ENCODE measurements around the gene MATN1.

The MATN1 gene

DNA sequence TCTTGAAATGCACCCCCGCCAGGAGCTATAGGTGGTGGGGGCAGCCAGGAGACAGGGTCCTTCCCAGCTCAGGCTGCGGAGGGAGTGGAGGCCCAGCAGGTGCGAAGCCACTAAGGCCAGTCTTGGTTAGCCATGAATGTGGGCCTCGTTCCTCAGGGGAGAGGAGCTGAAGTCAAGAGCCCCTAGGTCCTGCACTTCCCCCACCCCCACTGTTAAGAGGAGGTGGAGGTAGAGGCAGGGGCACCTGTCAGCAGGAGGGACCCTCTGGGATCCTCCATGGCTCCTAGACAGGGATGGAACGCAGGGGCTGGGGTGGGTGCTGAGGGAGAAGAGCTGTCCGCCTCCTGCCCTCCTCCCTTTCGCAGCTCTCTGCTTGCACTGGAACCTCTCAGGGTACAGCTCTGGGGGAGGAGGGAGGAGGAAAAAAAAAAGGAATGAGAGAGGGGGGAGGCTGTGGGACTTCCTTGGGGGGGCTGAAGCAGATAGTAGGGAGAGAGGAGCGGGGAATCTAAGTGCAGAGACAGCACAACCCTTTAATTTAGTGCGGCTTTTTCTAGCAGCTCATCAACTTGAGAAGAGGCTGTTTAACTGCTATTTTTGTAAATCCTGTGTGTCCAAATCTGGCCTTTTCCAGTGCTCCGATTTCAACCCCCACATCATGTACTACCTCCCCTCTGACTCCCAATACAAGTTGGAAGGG lies 37.0 kb downstream of the MATN1 start:
- Histone ChIP-seq H3K27me3 (ENCODE audit: insufficient read depth, low read length) (peaks cover 17% of the 10 kb centered on the region), H3K36me3 (ENCODE audit: insufficient read depth, low read depth, low read length) (no peaks in the 10 kb centered on the region), H3K4me3 (ENCODE audit: low read length) (peak overlapping the region; percentile 68; the same call in 1 of the 2 replicates), H3K4me1 (ENCODE audit: insufficient read depth, low read length) (peaks cover 15% of the 10 kb centered on the region; the same call in 1 of the 2 replicates), H3K9me3 (ENCODE audit: insufficient read depth, low read depth, low read length) (no peaks in the 10 kb centered on the region), H3K27ac (ENCODE audit: low read length) (peak overlapping the region; percentile 48), H3K9ac (ENCODE audit: low read depth, low read length) (peak overlapping the region; percentile 40; the same call in 1 of the 2 replicates)

- peak overlapping the region; percentile 68 for H3K4me3 ChIP-seq (ENCODE audit: low read length)
- no peaks in the 10 kb centered on the region for H3K36me3 ChIP-seq (ENCODE audit: insufficient read depth, low read depth, low read length)
- H3K27ac ChIP-seq (ENCODE audit: low read length), result peak overlapping the region; percentile 48
- H3K9me3 ChIP-seq (ENCODE audit: insufficient read depth, low read depth, low read length), result no peaks in the 10 kb centered on the region
- peak overlapping the region; percentile 40; the same call in 1 of the 2 replicates for H3K9ac ChIP-seq (ENCODE audit: low read depth, low read length)
- peaks cover 17% of the 10 kb centered on the region for H3K27me3 ChIP-seq (ENCODE audit: insufficient read depth, low read length)
- H3K4me1 ChIP-seq (ENCODE audit: insufficient read depth, low read length), result peaks cover 15% of the 10 kb centered on the region; the same call in 1 of the 2 replicates
These were observed 37.6 kb downstream of the MATN1 start for GRCh38 chr1:30685796-30686165.

GRCh38 chr1:30684881-30685795 lies 38.2 kb downstream of the MATN1 start:
- H3K4me1 ChIP-seq (ENCODE audit: insufficient read depth, low read length), result peaks cover 12% of the 10 kb centered on the region; the same call in 1 of the 2 replicates
- H3K4me3 ChIP-seq (ENCODE audit: low read length), result peak overlapping the region; percentile 68
- H3K9ac ChIP-seq (ENCODE audit: low read depth, low read length), result peak overlapping the region; percentile 40; the same call in 1 of the 2 replicates
- H3K27ac ChIP-seq (ENCODE audit: low read length), result peak overlapping the region; percentile 48
- no peaks in the 10 kb centered on the region for H3K36me3 ChIP-seq (ENCODE audit: insufficient read depth, low read depth, low read length)
- H3K9me3 ChIP-seq (ENCODE audit: insufficient read depth, low read depth, low read length), result peaks cover 1% of the 10 kb centered on the region; the same call in 1 of the 2 replicates
- peaks cover 17% of the 10 kb centered on the region for H3K27me3 ChIP-seq (ENCODE audit: insufficient read depth, low read length)

- no peak overlapping the region for H3K27ac ChIP-seq (ENCODE audit: low read length)
- H3K27me3 ChIP-seq (ENCODE audit: insufficient read depth, low read length), result peaks cover 17% of the 10 kb centered on the region
- H3K9me3 ChIP-seq (ENCODE audit: insufficient read depth, low read depth, low read length), result peaks cover 8% of the 10 kb centered on the region; the same call in 1 of the 2 replicates
- H3K4me3 ChIP-seq (ENCODE audit: low read length), result no peak overlapping the region
- no peak overlapping the region for H3K9ac ChIP-seq (ENCODE audit: low read depth, low read length)
- H3K4me1 ChIP-seq (ENCODE audit: insufficient read depth, low read length), result peaks cover 6% of the 10 kb centered on the region; the same call in 1 of the 2 replicates
- no peaks in the 10 kb centered on the region for H3K36me3 ChIP-seq (ENCODE audit: insufficient read depth, low read depth, low read length)
These were observed 39.1 kb downstream of the MATN1 start for GRCh38 chr1:30684259-30684658.

DNA sequence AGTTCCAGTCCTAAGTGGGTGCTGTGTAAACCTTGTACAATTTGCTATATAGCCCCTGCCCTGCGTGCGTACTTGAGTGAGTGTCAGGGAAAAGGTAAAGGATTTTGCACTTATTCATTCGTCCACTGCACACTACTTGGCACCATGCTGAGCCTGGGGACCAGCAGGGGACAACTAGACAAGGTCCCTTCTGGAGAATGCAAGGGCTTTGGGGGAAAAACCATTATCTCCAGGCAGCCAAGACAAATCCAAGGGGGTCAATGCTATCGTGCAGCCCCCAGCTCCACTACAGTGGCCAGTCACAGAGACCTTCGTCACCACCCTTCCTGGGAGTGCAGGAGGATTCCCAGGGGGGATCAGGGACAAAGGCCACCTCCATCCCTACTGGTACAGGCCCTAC lies 39.7 kb downstream of the MATN1 start:
- H3K9me3 ChIP-seq (ENCODE audit: insufficient read depth, low read depth, low read length), result peaks cover 8% of the 10 kb centered on the region; the same call in 1 of the 2 replicates
- peaks cover 17% of the 10 kb centered on the region for H3K27me3 ChIP-seq (ENCODE audit: insufficient read depth, low read length)
- H3K4me3 ChIP-seq (ENCODE audit: low read length), result no peak overlapping the region
- H3K4me1 ChIP-seq (ENCODE audit: insufficient read depth, low read length), result peaks cover 6% of the 10 kb centered on the region; the same call in 1 of the 2 replicates
- H3K27ac ChIP-seq (ENCODE audit: low read length), result no peak overlapping the region
- no peaks in the 10 kb centered on the region for H3K36me3 ChIP-seq (ENCODE audit: insufficient read depth, low read depth, low read length)
- H3K9ac ChIP-seq (ENCODE audit: low read depth, low read length), result no peak overlapping the region

DNA sequence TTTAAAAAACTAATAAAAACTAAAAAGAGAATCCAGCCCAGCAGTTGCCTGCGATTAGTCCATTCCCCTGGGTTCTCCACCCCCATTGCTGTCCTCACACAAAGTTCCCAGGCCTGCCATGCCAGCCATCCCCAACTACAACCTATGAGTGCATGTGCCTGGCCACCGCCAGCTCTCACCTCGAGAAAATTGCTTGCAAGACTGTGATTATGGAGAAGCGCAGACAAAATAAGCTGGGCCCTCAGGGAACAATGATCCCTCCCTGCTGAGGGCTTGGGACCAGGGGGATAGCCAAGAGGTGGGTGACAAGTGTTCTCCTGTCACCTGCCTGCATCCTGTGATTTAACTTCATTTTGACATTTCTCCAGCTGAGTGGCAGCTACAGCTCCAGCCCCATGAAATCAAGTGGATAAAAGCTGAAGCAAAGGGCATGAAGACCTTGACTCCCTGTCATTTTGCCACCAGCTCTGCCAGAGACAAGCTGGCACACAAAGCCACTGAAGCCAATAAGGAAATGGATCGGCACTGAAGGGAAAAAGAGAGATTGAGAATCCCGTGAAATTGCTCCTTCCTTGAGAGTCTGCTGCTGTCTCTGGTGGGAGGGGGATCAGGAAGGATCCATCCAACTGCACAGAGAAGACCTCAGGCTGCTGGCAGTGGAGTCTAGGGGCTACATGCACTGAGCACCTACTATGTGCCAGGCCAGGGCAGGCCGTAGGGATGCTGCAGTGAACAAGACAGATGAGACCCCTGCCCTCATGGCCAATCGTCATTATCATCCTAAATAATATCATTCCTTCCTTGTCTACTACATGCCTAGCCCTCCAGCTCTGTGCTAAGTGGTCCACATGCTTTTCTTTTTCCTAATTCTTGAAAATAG lies 40.7 kb downstream of the MATN1 start:
- no peak overlapping the region for H3K27ac ChIP-seq (ENCODE audit: low read length)

DNA sequence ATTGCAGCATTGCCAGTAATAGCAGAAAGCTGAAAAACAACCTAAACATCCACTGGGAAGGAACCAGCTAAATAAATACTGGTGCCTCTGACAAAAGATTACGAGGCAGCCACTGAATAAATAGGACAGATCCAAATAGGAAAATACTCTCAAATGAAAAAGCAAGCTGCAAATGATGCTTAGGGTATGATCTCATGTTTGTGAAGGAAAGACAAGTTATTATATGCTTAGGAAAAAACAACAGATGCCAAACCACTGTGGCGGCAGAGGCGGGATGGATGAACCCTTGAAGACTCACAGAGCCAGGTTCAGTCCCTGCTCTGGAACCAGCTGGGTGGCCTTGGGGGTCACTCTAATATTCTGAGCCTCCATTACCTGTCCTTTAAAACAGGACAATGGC lies 41.6 kb downstream of the MATN1 start:
- Histone ChIP-seq H3K27ac (ENCODE audit: low read length) (no peak overlapping the region), H3K9me3 (ENCODE audit: insufficient read depth, low read depth, low read length) (peaks cover 8% of the 10 kb centered on the region; the same call in 1 of the 2 replicates), H3K4me3 (ENCODE audit: low read length) (no peak overlapping the region), H3K27me3 (ENCODE audit: insufficient read depth, low read length) (peaks cover 17% of the 10 kb centered on the region), H3K4me1 (ENCODE audit: insufficient read depth, low read length) (peaks cover 6% of the 10 kb centered on the region; the same call in 1 of the 2 replicates), H3K9ac (ENCODE audit: low read depth, low read length) (no peak overlapping the region), H3K36me3 (ENCODE audit: insufficient read depth, low read depth, low read length) (no peaks in the 10 kb centered on the region)

More for the DNA sequence above, 40.7 kb downstream of the MATN1 start:
- peaks cover 8% of the 10 kb centered on the region; the same call in 1 of the 2 replicates for H3K9me3 ChIP-seq (ENCODE audit: insufficient read depth, low read depth, low read length)
- H3K4me3 ChIP-seq (ENCODE audit: low read length), result no peak overlapping the region
- peaks cover 17% of the 10 kb centered on the region for H3K27me3 ChIP-seq (ENCODE audit: insufficient read depth, low read length)
- H3K36me3 ChIP-seq (ENCODE audit: insufficient read depth, low read depth, low read length), result no peaks in the 10 kb centered on the region
- no peak overlapping the region for H3K9ac ChIP-seq (ENCODE audit: low read depth, low read length)
- H3K4me1 ChIP-seq (ENCODE audit: insufficient read depth, low read length), result peaks cover 6% of the 10 kb centered on the region; the same call in 1 of the 2 replicates

DNA sequence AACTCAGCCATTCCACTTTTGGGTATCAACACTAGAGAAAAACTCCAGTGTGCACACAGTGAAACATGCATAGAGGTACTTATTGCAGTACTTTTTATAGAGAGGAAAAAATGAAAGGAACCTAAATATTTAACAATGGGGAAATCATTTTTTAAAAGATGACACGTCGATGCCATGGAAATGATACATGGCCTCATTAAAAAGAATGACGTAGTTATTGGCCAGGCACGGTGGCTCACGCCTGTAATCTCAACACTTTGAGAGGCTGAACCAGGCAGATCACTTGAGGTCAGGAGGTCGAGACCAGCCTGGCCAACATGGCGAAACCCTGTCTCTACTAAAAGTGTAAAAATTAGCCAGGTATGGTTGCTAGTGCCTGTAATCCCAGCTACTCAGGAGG lies 42.5 kb downstream of the MATN1 start:
- no peak overlapping the region for H3K4me3 ChIP-seq (ENCODE audit: low read length)
- no peak overlapping the region for H3K27ac ChIP-seq (ENCODE audit: low read length)
- H3K36me3 ChIP-seq (ENCODE audit: insufficient read depth, low read depth, low read length), result no peaks in the 10 kb centered on the region
- H3K27me3 ChIP-seq (ENCODE audit: insufficient read depth, low read length), result peaks cover 17% of the 10 kb centered on the region
- peaks cover 1% of the 10 kb centered on the region; the same call in 1 of the 2 replicates for H3K4me1 ChIP-seq (ENCODE audit: insufficient read depth, low read length)
- no peak overlapping the region for H3K9ac ChIP-seq (ENCODE audit: low read depth, low read length)
- peaks cover 8% of the 10 kb centered on the region; the same call in 1 of the 2 replicates for H3K9me3 ChIP-seq (ENCODE audit: insufficient read depth, low read depth, low read length)

DNA sequence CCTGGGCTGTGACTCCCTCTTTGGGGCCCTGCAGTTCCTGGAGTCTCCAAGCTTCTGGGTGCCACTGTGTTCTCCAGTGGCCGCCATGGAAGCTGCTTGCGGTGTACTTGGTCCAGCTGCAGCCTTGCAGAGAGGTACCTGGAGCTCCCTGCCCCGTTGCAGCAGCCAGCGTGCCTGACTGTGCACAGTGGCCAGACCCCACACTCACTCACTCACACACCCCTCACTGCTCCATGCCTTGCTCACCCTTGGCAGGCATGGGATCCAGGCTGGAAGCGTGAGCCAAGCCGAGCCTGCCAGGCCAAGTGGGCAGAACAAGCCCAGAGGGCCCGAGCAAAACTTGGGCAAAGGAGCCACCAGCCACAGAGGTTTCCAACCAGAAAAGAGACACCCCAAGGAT lies 43.0 kb downstream of the MATN1 start:
- Histone ChIP-seq H3K27me3 (ENCODE audit: insufficient read depth, low read length) (peaks cover 17% of the 10 kb centered on the region), H3K4me1 (ENCODE audit: insufficient read depth, low read length) (no peaks in the 10 kb centered on the region), H3K9ac (ENCODE audit: low read depth, low read length) (no peak overlapping the region), H3K36me3 (ENCODE audit: insufficient read depth, low read depth, low read length) (no peaks in the 10 kb centered on the region), H3K27ac (ENCODE audit: low read length) (no peak overlapping the region), H3K9me3 (ENCODE audit: insufficient read depth, low read depth, low read length) (peaks cover 8% of the 10 kb centered on the region; the same call in 1 of the 2 replicates), H3K4me3 (ENCODE audit: low read length) (no peak overlapping the region)

DNA sequence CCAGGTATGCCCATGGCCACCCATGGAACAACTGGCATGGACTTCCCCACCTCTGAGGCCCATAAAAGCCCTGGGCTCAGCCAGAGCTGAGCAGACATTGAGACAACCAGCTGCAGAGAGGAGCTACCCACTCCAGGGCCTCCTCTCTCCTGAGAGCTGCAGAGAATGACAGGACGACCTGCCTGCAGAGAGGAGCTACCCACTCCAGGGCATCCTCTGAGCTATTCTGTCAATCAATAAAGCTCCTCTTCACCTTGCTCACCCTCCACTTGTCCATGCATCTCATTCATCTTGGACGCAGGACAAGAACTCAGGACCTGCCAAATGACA lies 43.4 kb downstream of the MATN1 start:
- Histone ChIP-seq H3K27me3 (ENCODE audit: insufficient read depth, low read length) (peaks cover 16% of the 10 kb centered on the region), H3K9ac (ENCODE audit: low read depth, low read length) (no peak overlapping the region), H3K9me3 (ENCODE audit: insufficient read depth, low read depth, low read length) (peaks cover 8% of the 10 kb centered on the region; the same call in 1 of the 2 replicates), H3K4me1 (ENCODE audit: insufficient read depth, low read length) (no peaks in the 10 kb centered on the region), H3K36me3 (ENCODE audit: insufficient read depth, low read depth, low read length) (no peaks in the 10 kb centered on the region), H3K27ac (ENCODE audit: low read length) (no peak overlapping the region), H3K4me3 (ENCODE audit: low read length) (no peak overlapping the region)
